DOHH2 (cell line): ENCODE measurements around the gene NXF3.
"Not testable (repeated sequence)": the region's sequence is repeated elsewhere in the genome, so short reads cannot be mapped to it uniquely, and the experiment has no call there.

Experiments
- CTCF ChIP-seq: fragments of 200-600 bp; sonication (generic); IDR thresholded peaks from one replicate; pipeline ENCODE4 v1.5.1; 2014; ENCODE audit warnings: antibody characterized with exemption, mild to moderate bottlenecking, low read depth, low read length; ENCODE audit not compliant: poor library complexity, severe bottlenecking
- EZH2phosphoT487 ChIP-seq: fragments of 200-600 bp; sonication (generic); IDR thresholded peaks from 2 replicates; pipeline ENCODE4 v1.6.1; 2017; ENCODE audit warnings: borderline replicate concordance, mild to moderate bottlenecking, antibody characterized with exemption, low read length, moderate library complexity, mixed read lengths

- TF ChIP-seq CTCF, EZH2phosphoT487: not testable (repeated sequence)
These were observed 59.6 kb downstream of the NXF3 start for GRCh38 chrX:103033371-103033770.
